GM21529 (cell line): ENCODE measurements around the gene SLC7A5.
"Not testable (repeated sequence)": the region's sequence is repeated elsewhere in the genome, so short reads cannot be mapped to it uniquely, and the experiment has no call there.

Experiments
- ATAC-seq: cut with Tn5 transposase; IDR thresholded peaks from one replicate; pipeline ENCODE4 v1.9.1; 2021; ENCODE audit not compliant: unreplicated experiment

Gene SLC7A5

DNA sequence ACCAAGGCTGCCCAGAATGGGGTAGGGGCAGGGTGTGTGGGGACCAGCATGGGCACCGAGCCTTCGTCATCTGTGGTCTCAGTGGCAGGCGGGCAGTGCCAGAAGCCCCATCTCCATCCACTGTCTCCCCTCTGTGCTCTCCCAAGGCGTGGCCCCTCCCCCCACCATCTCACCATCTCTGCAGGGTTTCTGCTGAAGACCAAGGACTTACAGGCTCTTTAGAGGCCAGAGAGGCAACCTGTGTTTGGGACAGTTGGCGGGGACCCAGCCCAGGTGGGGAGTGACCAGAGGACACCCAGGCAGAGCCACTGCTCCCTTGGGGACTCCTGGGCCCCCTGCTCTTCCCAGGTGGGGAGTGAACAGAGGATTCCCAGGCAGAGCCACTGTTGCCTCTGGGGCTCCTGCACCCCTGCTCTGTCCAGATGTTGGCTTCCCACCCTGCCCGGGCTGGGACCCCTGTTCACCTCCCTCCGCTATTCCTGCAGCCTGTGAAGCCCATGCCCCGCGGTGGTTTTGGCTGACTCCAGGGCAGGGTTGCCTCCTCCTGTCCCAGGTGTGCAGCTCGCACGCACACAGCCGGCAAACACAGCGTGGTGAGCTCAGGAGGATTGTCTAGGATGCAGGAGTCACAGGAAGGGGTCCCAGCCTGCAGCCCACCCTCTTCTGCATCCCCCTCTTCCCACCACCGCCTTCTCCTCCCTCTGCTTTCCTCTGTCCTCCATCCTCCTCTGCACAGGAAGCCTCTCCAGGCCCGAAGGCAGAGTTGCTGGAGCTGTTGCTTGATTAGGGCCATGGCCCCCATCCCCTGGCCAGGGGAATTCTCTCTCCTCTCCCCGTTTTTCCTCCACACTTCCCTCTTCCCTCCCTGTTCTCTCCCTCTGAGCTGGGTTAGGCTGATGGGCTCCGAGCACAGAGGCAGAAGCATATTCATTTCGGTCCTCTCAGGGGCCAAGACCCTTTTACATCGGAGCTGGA, 45.0 kb downstream of the SLC7A5 start:
- no peak for ATAC-seq

DNA sequence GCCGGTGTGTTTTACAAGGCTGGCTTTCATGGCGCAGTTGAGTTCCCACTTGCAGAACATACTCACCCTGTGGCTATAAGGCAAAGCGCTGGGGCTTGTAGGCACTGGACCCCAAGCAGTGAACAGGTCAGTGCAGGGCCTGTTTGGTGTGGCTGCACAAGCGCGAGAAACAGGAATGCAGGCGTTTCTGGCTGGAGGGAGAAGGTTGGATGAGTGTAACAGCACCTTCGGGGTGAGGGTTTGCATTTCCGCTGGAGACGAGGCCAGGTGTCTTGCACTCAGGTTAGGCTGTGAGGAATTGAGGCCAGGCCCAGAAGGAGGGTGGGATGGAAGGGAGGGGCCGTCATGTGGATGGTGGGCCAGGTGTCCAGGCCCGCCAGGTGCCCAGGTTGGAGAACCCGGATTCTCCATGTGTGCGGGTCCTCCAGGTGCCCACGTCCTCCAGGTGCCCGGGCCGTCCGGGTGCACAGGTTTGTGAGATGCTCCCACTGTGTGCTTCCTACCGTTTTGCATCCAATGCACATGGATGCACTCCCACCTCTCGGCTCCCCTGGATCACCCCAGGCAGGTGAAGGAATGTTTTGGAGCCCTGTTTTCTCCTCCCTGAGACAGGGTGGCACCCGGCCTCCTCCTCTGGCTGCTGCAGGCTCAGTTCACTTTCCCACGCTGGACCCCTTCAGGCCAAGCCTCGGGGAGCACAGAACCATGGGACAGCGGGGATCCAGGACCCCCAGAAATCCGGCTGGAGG, 46.0 kb downstream of the SLC7A5 start:
- no peak for ATAC-seq

DNA sequence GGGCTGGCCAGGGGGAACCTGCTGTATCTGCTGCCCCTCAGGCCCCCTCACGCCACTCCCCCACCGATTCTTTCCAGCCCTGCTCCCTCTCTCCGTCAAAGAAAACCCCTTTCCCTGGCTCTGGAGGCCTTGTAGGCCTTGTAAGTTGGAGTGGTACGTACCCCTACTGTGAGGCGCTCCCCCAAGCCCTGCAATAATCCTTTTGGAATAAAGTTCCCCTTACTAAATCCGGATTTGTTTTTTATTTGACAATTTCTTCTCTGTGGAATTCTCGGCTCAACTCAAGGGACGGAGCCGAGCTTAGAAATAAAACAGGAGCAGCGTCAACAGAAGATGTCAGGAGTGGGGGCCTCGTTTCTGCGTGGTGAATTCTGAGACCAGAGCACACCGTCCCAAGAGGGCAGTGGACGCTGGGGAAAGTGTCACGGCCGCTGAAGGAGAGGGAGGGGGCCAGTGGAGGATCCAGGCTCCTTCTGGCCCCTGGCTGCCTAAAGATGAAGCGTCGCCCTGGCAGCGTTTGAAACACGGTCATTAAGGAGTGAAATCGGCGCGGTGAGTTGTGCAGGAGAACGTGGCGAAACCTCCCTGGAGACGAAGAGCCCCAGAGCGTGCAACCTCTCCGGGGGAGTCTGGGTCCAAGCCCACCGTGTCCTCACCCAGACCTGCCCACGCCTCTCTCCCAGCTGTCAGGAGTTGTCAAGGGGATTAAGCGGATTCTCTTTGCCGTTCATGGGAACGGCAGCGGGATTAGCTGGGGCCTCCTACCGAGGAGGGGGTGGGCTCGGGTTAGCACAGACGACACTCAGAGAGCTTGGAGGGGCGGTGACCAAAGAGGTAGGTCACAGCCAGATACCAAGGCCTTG, 47.0 kb downstream of the SLC7A5 start:
- no peak for ATAC-seq

DNA sequence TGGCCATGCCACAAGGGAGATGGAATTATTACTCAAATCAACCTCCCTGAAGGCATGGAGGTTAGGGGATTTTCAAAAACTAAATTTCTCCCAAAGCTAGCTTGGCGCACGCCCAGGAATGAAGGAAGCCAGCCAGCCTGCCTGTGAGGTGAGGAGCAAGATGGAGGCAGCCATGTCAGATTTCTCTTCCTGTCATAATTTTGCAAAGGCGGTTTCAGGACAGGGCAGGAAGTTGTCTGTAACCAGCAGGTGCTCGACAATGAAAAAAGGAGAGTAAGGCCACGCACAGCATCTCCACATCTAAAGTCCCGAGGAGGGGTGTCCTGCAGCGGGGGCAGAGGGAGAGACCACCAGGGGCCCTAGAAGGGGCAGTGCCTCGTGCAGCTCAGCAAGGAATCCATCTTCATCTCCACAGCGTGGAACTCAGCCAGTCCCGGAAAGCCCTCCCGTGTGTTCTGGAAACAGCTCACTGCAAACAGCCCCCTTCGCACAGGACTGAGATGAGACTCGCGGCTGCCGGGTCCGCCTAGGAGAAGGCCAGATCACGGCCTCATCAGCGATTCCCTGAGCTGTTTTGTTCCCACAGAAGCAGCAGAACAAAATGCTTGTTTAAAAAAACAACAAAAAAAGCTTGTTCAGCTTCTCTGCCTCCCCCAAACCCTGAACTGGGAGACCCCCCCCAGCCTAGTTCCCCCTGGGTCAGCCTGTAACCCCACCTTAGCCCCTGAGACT, 47.8 kb downstream of the SLC7A5 start:
- no peak for ATAC-seq

DNA sequence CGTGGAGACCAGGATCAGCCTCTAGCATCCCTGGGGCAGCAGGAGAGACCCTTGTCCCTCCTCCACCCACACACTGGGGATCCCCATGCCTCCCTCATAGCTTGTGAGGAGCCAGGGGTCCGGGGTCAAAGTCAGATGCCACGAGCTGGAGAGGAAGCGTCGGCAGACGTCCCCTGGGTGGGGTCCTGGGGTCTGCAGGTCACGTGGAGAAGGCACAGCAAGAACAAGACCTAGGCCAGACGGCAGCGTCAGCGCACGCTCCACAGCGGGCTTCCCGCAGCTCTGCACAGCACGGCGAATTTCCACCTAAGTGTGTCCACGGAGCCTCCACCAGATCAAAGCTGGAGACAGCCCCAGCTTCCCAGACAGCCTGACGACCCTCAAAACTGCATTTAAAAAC, 49.3 kb downstream of the SLC7A5 start:
- ATAC-seq, result no peak

DNA sequence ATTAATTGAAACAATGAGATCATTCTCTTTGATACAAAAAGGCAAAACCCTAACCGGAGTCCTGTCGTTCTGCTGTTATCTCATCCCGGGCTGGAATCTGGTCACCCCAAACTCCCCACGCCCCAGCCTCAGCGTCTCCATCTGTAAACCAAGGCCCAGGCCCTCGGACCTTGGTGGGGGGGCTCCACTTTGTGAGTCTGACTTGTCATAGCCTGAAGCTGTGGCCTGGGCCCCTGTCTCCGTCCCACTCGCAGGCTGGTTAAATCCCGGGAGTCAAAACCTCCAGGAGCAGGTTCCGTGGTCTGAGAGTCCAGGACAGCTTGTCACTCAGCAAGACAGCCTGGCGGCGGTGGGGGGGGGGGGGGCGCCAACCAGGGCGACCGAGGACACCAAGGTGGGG, 50.0 kb downstream of the SLC7A5 start:
- ATAC-seq, result no peak

DNA sequence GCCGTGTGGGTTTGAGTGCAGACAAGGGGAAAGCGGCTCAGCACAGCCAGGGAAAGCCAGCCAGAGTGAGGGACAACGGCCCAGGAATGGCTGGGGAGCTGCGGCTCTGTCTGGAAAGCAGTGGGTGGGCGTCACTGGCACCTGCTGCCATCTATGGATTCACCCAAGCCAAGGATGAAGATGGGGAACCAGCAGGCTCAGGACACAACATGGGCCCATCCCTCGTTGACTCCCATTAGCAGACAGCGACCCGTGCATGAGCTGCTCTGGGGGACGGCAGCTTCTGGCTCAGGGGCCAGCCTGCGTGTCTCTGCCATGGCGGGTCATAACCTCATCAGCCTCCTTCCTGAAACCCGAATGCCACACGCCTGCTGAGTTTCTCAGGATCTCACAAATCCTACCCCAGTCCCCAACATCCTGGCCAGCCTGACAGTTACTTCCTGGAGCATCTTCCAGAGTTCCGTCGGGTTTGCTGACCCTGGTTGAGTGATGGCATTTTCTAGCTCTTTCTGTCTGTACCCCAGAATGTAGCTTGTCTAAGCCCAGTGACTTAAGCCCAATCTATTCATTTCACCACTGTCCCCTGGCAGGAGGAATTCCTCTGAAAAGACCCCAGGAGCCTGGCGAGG, 50.7 kb downstream of the SLC7A5 start:
- no peak for ATAC-seq

DNA sequence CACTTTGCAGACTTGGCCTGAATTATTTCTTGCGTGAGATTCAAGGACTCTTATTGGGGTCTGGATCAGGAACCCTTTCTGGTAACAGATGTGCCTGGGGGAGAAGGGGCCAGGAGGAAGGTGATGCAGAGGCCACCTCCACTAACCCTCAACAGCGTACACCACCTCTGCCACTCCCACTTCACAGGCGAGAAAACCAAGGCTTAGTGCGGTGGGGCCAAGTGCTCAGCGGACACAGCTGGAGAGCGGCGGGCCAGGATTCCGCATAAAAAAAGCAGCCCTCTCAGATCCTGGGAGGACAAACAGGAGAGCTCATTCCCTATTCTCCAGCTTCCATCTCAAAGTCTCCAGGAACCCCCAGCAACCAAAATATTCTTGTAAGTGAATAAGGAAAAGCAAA, 51.4 kb downstream of the SLC7A5 start:
- no peak for ATAC-seq

DNA sequence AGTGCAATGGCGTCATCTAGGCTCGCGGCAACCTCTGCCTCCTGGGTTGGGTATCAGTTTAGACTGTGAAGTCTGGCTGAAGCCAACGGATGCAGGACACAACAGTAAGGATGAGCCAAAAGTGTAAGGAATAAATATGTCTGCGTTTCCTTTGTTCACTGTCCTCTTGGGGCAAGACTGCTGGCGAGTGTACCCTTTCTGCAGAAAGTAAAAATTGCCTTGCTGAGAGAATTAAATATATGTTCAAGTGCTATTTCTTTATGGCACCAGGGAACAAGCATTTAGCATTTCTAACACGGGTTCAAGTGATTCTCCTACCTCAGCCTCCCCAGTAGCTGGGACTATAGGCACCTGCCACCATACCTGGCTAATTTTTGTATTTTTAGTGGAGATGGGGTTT, 51.9 kb downstream of the SLC7A5 start:
- not testable (repeated sequence) for ATAC-seq

DNA sequence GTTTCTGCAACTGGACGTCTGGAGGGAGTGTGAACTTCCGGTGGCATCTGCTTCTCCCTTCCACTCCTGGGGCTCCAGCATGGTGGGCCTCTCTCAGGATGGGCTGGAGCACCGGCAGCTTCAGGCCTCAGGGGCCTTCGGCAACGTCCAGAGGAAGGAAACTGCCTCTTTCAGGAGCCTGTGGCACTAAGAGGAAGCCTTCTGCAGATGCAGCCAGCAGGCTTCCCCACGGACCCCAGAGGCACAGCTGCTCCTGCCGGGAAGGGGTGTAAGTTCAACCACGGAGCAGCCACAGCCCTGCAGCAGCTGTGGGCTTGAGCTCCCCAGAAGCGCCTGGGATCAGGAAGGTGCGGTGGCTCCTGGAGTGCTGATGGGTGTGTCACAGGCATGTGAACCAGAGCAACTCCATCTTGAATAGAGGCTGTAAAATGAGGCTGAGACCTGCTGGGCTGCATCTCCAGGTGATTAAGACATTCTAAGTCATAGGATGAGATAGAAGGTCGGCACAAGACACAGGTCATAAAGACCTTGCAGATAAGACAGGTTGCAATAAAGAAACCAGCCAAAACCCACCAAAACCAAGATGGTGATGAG, 52.7 kb downstream of the SLC7A5 start:
- no peak for ATAC-seq

DNA sequence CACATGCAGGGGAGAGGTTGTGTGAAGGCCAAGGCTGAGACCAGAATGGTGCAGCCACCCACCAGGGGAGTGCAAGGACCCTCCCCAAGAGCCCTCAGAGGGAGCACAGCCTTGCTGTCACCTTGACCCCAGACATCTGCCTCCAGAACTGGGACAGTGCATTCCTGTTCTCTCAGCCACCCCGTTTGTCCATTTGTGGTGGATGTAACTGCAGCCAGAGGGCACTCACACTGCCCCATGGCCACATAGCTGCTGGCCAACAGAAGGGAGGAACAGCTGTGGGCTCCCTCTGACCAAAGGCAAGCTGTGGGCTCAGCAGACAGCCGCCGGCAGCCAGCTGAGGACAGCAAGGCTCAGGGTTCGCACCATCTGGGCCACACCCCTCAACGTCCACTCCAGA, 53.7 kb downstream of the SLC7A5 start:
- ATAC-seq, result no peak

DNA sequence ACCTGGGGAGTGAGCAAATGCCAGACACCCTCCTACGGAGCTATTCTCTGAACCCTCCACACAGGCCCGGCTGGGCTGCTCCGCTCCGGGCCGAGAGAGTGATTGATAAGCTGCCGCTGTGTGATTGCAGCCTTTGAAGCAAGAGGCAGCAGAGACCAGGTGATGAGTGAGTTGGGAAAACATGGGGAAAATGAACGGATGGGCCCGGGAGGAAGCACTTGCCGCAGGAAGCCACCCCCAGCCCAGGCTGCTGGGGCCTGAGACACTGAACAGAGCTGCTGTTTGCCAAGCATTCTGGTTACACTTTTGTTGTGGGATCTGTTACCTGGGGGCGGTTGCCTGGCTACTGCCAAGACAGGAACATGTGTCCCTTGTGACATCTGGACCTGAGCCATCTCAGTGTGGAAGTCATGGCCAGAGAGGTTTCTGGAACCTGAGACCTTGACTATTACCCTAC, 57.1 kb downstream of the SLC7A5 start:
- no peak for ATAC-seq

DNA sequence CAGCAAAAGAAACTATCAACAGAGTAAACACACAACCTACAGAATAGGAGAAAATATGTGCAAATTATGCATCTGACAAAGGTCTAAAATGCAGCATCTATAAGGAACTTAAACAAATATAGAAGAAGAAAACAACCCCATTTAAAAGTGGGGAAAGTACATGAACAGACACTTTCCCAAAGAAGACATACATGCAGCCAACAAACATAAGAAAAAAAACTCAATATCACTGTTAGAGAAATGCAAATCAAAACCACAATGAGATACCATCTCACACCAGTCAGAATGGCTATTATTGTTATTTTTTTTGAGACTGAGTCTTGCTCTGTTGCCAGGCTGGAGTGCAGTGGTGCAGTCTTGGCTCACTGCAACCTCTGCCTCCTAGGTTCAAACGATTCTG, 57.9 kb downstream of the SLC7A5 start:
- ATAC-seq, result not testable (repeated sequence)

DNA sequence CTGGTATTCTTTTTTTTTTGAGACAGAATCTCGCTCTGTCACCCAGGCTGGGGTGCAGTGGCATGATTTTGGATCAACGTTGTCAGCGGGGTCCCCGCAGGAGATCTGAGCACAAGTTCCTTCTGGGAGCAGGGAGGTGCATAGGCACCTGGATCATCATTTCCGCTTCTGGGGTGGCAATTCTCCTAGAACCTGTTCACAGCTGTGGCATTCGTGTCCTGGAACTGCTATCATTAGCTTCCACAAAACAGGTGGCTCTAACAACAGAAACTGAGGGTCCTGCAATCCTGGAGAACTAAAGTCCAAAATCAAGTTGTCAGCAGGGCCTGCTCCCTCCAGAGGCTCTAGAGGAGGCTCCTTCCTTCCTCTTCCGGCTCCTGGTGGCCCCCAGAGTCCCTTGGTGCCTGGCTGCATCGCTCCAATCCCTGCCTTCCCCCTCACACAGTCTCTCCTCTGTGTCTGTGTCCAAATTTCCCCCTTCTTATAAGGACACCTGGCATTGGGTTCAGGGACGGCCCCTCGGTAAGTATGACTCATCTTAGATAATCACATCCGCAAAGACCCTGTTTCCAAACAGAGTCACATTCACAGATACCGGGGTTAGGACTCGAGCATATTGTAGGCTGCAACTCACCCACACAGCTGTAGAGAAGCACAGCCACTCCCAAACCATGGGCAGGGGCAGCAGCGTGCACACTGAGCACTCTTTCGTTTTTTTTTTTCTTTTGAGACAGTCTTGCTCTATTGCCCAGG, 60.0 kb downstream of the SLC7A5 start:
- ATAC-seq, result peak; percentile 51

DNA sequence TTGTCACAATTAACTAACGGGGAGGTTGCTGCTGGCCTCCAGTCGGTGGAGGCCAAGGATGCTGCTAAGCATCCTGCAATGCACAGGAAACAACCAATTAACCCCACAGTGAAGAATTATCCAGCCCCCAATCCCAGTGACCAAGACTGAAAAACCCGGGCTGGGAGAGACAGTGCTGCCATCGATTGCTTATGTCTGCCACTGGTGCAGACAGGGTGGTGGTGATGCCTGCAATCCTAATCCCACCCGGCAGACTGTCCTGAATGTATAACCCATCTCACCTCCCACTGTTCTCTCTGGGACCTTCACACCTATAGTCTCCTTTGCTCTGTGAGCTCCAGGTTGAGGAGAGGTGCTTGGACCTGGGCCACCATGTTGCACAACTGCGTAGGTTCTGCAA, 61.2 kb downstream of the SLC7A5 start:
- no peak for ATAC-seq

DNA sequence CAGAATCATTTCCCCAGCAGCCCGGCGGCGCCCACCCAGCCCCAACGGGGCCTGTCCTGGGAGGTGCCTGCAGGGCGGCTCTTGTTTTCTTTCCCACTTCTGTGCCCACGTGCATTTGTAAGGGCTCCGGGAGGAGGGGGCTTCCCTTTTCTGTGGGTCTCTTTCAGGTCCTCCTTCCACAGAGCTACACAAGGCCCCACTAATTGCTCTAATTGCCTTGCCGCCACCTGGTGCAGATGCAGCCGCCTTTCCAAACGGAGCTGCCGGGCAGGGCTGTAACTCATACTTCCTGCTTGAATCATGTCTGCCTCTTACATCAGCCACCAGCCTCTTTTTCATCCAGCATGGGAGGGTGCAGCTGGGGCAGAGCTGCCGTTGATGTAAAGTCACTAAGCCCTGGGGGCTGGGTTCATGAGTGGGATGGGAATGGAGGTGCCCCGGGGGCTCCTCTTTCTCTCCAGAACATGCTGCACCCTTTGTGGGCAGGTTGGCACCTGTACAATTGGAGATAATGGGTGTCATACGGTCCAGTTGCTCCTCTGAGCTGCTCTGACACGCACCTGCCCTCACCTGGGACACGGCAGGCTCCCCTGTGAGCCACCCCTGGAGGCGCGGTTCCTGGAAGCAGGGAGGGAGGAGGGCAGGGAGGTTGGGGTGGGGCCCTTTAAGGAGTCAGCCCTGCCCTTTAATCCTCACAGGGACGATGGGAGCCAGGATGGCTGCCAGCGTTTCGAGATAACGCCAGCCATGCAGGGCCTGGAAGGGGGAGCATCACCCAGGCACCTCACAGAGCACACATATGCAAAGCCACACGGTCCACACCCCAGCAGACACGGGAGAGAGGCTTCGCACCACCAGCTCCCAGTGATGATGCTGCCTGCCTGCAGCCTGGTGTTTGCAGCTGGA, 62.4 kb downstream of the SLC7A5 start:
- ATAC-seq, result no peak

DNA sequence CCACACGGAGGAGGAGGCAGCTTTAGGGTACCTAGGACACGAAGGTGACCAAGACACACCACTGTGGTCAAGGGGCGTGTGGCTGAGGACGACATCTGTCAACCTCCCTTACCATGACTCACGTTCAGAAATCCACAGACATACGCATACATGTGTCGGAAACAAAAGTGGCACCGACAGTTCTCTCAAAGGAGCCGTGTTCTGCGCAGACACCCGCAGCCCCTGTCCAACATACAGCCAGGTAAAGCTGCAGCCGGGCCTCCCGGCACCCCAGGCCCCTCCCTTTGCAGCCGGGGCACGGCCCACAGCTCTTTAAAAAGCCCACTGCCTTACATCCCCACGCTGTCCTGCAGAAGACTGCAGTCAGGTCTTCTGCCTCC, 63.1 kb downstream of the SLC7A5 start:
- no peak for ATAC-seq

DNA sequence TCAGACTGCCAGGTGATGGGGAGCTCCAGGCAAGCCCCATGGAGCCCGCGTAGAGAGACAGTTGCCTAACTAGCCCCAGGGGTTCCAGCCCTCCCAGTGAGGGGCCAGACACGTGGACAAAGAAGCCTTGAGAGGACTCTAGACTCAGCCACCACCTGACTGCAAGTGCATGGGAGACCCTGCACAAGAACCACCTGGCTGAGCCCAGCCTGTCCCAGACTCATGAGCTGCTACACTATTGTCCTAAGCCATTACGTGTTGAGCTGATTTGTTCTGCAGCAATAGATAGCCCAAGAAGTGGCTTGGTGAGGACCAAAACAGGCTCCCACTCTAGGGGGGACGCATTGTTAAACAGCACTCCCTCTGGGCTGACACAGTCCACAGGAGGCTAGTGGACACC, 65.9 kb downstream of the SLC7A5 start:
- ATAC-seq, result no peak
